Measurements from ENCODE around the gene TMEM201. TPM values are rescaled to one million over a fixed set of nuclear protein-coding genes. Genes with fewer than 3 reads are reported as not detected.

TMEM201 gene
- total RNA-seq, 1 donor from 2014 or later = 12.8 TPM

GRCh38 chr1:9599741-9600140, 11.0 kb downstream of the TMEM201 start:
- intact Hi-C loops (cut with DNase I) = no loop called here
- H3K27me3 ChIP-seq = no peaks in the 10 kb centered on the region
- no peak overlapping the region for H3K4me3 ChIP-seq
- no peak overlapping the region for H3K27ac ChIP-seq
- no peaks in the 10 kb centered on the region for H3K4me1 ChIP-seq
- DNase-seq (ENCODE audit: low spot score in 2 of 2) = no peak
- no peak for TF ChIP-seq CTCF (IDR thresholded peaks at IDR 0.05)
- peaks cover 48 to 62% of the 10 kb centered on the region in 2 donors for H3K36me3 ChIP-seq
- no peaks in the 10 kb centered on the region for H3K9me3 ChIP-seq

GRCh38 chr1:9600861-9601834, 12.4 kb downstream of the TMEM201 start:
- intact Hi-C loops (cut with DNase I) = no loop called here
- DNase-seq (ENCODE audit: low spot score in 2 of 2) = no peak
- no peaks in the 10 kb centered on the region for H3K9me3 ChIP-seq
- H3K4me3 ChIP-seq = no peak overlapping the region
- no peaks in the 10 kb centered on the region for H3K27me3 ChIP-seq
- H3K27ac ChIP-seq = no peak overlapping the region
- TF ChIP-seq CTCF (IDR thresholded peaks at IDR 0.05) = no peak
- H3K4me1 ChIP-seq = no peaks in the 10 kb centered on the region
- peaks cover 50 to 62% of the 10 kb centered on the region in 2 donors for H3K36me3 ChIP-seq

GRCh38 chr1:9601942-9602793, 13.5 kb downstream of the TMEM201 start:
- Histone ChIP-seq H3K36me3 (peaks cover 46 to 62% of the 10 kb centered on the region in 2 donors), H3K27ac (no peak overlapping the region), H3K9me3 (no peaks in the 10 kb centered on the region), H3K27me3 (no peaks in the 10 kb centered on the region), H3K4me1 (no peaks in the 10 kb centered on the region), H3K4me3 (no peak overlapping the region)
- no peak for TF ChIP-seq CTCF (IDR thresholded peaks at IDR 0.05)
- intact Hi-C loops (cut with DNase I) = no loop called here
- no peak for DNase-seq (ENCODE audit: low spot score in 2 of 2)

- no peaks in the 10 kb centered on the region for H3K9me3 ChIP-seq
- TF ChIP-seq CTCF (IDR thresholded peaks at IDR 0.05) = no peak
- no peak overlapping the region for H3K4me3 ChIP-seq
- H3K27ac ChIP-seq = no peak overlapping the region
- peaks cover 43 to 58% of the 10 kb centered on the region in 2 donors for H3K36me3 ChIP-seq
- H3K27me3 ChIP-seq = no peaks in the 10 kb centered on the region
- intact Hi-C loops (cut with DNase I) = no loop called here
- no peak for DNase-seq (ENCODE audit: low spot score in 2 of 2)
- no peaks in the 10 kb centered on the region for H3K4me1 ChIP-seq
These were observed 14.1 kb downstream of the TMEM201 start for GRCh38 chr1:9602794-9603167.

GRCh38 chr1:9603307-9603706, 14.6 kb downstream of the TMEM201 start:
- intact Hi-C loops (cut with DNase I) = no loop called here
- H3K27ac ChIP-seq = no peak overlapping the region
- H3K4me1 ChIP-seq = no peaks in the 10 kb centered on the region
- no peak for TF ChIP-seq CTCF (IDR thresholded peaks at IDR 0.05)
- no peak overlapping the region for H3K4me3 ChIP-seq
- H3K27me3 ChIP-seq = no peaks in the 10 kb centered on the region
- DNase-seq (ENCODE audit: low spot score in 2 of 2) = no peak
- no peaks in the 10 kb centered on the region for H3K9me3 ChIP-seq
- H3K36me3 ChIP-seq = peaks cover 46 to 58% of the 10 kb centered on the region in 2 donors
